Neural progenitor cell (in vitro differentiated cells): ENCODE measurements around the gene CATSPER3. TPM values are rescaled to one million over a fixed set of nuclear protein-coding genes. Genes with fewer than 3 reads are reported as not detected.

ENCODE experiments used
- DNase-seq: peaks from one replicate; pipeline ENCODE4 v3.0.0-alpha.2; 2016; ENCODE audit warnings: low spot score
- H2AFZ ChIP-seq: fragments of 200-600 bp; sonication (generic); replicated peaks from 2 replicates; pipeline ENCODE4 v1.6.1; 2016; ENCODE audit warnings: antibody characterized with exemption
- H3F3A ChIP-seq: fragments of 200-600 bp; sonication (generic); 2 replicates; pipeline ENCODE4 v1.6.1; 2016; ENCODE audit warnings: antibody characterized with exemption, low read depth
- H3K27ac ChIP-seq: fragments of 200-600 bp; sonication (generic); 2 replicates; pipeline ENCODE4 v1.5.1; 2016; ENCODE audit warnings: mild to moderate bottlenecking
- H3K27me3 ChIP-seq: fragments of 200-600 bp; sonication (generic); 2 replicates; pipeline ENCODE4 v1.6.1; 2016; ENCODE audit warnings: mild to moderate bottlenecking, moderate library complexity
- H3K36me3 ChIP-seq: fragments of 200-600 bp; sonication (generic); 2 replicates; pipeline ENCODE4 v1.5.1; 2016
- H3K4me1 ChIP-seq: fragments of 200-600 bp; sonication (generic); 2 replicates; pipeline ENCODE4 v1.6.1; 2016; ENCODE audit warnings: mixed run types
- H3K4me2 ChIP-seq: fragments of 200-600 bp; sonication (generic); 2 replicates; pipeline ENCODE4 v1.6.1; 2016
- H3K4me3 ChIP-seq: fragments of 200-600 bp; sonication (generic); 2 replicates; pipeline ENCODE4 v1.5.1; 2016
- H3K79me2 ChIP-seq: fragments of 200-600 bp; sonication (generic); 2 replicates; pipeline ENCODE4 v1.6.1; 2016; ENCODE audit warnings: low read depth
- H3K9ac ChIP-seq: fragments of 200-600 bp; sonication (generic); 2 replicates; pipeline ENCODE4 v1.6.1; 2016
- H3K9me3 ChIP-seq: fragments of 200-600 bp; sonication (generic); 2 replicates; pipeline ENCODE4 v1.5.1; 2016; ENCODE audit warnings: low read depth
- H4K20me1 ChIP-seq: fragments of 200-600 bp; sonication (generic); 2 replicates; pipeline ENCODE4 v1.6.1; 2016; ENCODE audit warnings: low read depth
- H3K27ac Mint-ChIP-seq: 3 replicates; pipeline ENCODE4 v1.8.0; 2021; ENCODE audit warnings: mixed read lengths
- H3K27me3 Mint-ChIP-seq: 2 replicates; pipeline ENCODE4 v1.8.0; 2022; ENCODE audit warnings: low read depth, mild to moderate bottlenecking, inconsistent platforms, moderate library complexity, mixed read lengths; ENCODE audit not compliant: insufficient read depth
- H3K36me3 Mint-ChIP-seq: 3 replicates; pipeline ENCODE4 v1.8.0; 2021; ENCODE audit warnings: mixed read lengths
- H3K4me1 Mint-ChIP-seq: 3 replicates; pipeline ENCODE4 v1.8.0; 2021; ENCODE audit warnings: mixed read lengths
- H3K4me3 Mint-ChIP-seq: 3 replicates; pipeline ENCODE4 v1.8.0; 2021; ENCODE audit warnings: mild to moderate bottlenecking, moderate library complexity, mixed read lengths
- H3K9me3 Mint-ChIP-seq: 3 replicates; pipeline ENCODE4 v1.8.0; 2020; ENCODE audit warnings: mixed read lengths
- EZH2 ChIP-seq: fragments of 200-600 bp; sonication (generic); IDR thresholded peaks from 2 replicates; pipeline ENCODE4 v1.6.1; 2017; ENCODE audit warnings: antibody characterized with exemption, mild to moderate bottlenecking, moderate library complexity
- EZH2phosphoT487 ChIP-seq: fragments of 200-600 bp; sonication (generic); IDR thresholded peaks from 2 replicates; pipeline ENCODE4 v1.6.1; 2017; ENCODE audit warnings: antibody characterized with exemption
- total RNA-seq: library from RNA; depleted of rRNA; stranded (reverse); fragments of >200 nt; gene quantifications from 2 replicates; pipeline ENCODE4 v1.2.3, GENCODE V29; 2015; ENCODE audit warnings: low replicate concordance
- TF ChIP-seq, protein P1 (sequence below): fragments of 200-600 bp; sonication (generic); IDR thresholded peaks from 2 replicates; pipeline ENCODE4 v1.5.1; 2017; ENCODE audit warnings: antibody characterized with exemption, mild to moderate bottlenecking

Gene CATSPER3
- total RNA-seq, 1 donor from 2014 or later = not detected

DNA sequence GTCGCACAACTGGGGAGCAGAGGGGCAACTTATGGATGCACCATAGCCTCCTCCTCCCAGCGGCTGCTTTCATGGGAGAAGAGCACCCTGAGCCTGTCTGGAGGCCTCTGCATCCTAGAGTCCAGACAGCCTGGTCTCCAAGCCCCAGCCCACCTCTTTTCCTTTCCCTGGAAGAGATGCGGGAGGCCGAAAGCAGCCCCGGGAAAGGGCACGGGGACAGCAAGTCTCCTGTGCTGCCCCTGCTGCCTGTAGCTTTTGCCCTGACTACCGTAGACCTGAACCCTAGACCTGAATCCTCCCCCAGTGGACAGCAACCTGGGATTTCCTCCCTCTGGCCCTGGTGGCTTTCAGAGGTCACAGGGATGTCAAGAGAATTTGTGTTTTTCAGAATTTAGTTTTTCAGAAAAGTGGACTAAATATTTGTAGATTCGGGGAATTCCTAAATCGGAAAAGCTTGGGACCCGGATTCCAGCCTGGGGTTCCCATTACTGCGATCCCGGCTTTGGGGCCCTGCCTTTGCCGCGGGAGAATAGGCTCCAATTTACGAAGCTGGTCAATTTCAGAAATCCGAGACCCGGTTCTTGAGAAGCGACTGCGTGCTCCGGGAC lies 70.6 kb downstream of the CATSPER3 start:
- H3K27me3 ChIP-seq = peaks cover 100% of the 10 kb centered on the region
- Mint-ChIP-seq H3K4me3 (no peak overlapping the region), H3K27me3 (peaks cover 81% of the 10 kb centered on the region), H3K36me3 (no peaks in the 10 kb centered on the region), H3K9me3 (peaks cover 5% of the 10 kb centered on the region), H3K4me1 (peaks cover 16% of the 10 kb centered on the region), H3K27ac (no peak overlapping the region)
- H3K9ac ChIP-seq = no peak overlapping the region
- peak; percentile 38 for DNase-seq
- TF ChIP-seq EZH2phosphoT487 = no peak
- TF ChIP-seq EZH2 = no peak
- TF ChIP-seq, protein P1, sequence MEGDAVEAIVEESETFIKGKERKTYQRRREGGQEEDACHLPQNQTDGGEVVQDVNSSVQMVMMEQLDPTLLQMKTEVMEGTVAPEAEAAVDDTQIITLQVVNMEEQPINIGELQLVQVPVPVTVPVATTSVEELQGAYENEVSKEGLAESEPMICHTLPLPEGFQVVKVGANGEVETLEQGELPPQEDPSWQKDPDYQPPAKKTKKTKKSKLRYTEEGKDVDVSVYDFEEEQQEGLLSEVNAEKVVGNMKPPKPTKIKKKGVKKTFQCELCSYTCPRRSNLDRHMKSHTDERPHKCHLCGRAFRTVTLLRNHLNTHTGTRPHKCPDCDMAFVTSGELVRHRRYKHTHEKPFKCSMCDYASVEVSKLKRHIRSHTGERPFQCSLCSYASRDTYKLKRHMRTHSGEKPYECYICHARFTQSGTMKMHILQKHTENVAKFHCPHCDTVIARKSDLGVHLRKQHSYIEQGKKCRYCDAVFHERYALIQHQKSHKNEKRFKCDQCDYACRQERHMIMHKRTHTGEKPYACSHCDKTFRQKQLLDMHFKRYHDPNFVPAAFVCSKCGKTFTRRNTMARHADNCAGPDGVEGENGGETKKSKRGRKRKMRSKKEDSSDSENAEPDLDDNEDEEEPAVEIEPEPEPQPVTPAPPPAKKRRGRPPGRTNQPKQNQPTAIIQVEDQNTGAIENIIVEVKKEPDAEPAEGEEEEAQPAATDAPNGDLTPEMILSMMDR = no peak
- no peak overlapping the region for H2AFZ ChIP-seq
- no peaks in the 10 kb centered on the region for H3K9me3 ChIP-seq
- no peak overlapping the region for H3K4me2 ChIP-seq
- peaks cover 18% of the 10 kb centered on the region for H3F3A ChIP-seq
- peaks cover 82% of the 10 kb centered on the region for H4K20me1 ChIP-seq
- H3K27ac ChIP-seq = no peak overlapping the region
- H3K4me1 ChIP-seq = peaks cover 18% of the 10 kb centered on the region
- H3K4me3 ChIP-seq = no peak overlapping the region
- H3K36me3 ChIP-seq = no peaks in the 10 kb centered on the region
- no peaks in the 10 kb centered on the region for H3K79me2 ChIP-seq

DNA sequence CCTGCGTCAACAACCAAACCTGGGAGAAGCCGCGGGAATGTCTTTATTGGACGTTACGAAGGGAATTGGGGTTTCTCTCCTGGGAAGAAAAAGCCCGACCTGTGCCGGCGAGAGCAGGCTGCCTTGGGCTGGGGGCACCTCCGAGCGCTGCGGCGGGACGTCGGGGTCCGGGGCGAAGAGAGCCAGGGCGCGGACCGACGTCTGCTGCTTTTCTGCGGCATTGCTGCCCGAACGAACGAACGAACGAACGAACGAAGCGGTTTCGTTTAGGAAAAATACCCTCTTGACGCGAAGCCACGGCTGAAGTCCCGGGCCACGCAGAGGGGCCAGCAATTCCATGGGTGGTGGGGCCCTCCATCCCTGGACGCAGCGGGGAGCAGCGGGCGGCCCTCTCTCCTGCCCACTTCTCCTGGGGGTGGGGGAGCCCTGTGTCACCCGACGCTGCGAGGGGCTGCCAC lies 71.1 kb downstream of the CATSPER3 start:
- H3K27ac ChIP-seq = no peak overlapping the region
- no peak overlapping the region for H2AFZ ChIP-seq
- H3K36me3 Mint-ChIP-seq = no peaks in the 10 kb centered on the region
- H3F3A ChIP-seq = peaks cover 14% of the 10 kb centered on the region
- H3K4me2 ChIP-seq = peak overlapping the region; percentile 77
- peaks cover 15% of the 10 kb centered on the region for H3K4me1 ChIP-seq
- H3K36me3 ChIP-seq = no peaks in the 10 kb centered on the region
- H3K27ac Mint-ChIP-seq = no peak overlapping the region
- peaks cover 15% of the 10 kb centered on the region for H3K4me1 Mint-ChIP-seq
- TF ChIP-seq EZH2phosphoT487 (peak; percentile 90), EZH2 (peak; percentile 93)
- TF ChIP-seq, protein P1 = no peak
- H3K4me3 ChIP-seq = no peak overlapping the region
- H3K27me3 Mint-ChIP-seq = peaks cover 85% of the 10 kb centered on the region
- peak; percentile 46 for DNase-seq
- H3K9ac ChIP-seq = no peak overlapping the region
- H3K4me3 Mint-ChIP-seq = no peak overlapping the region
- peaks cover 79% of the 10 kb centered on the region for H4K20me1 ChIP-seq
- H3K9me3 Mint-ChIP-seq = peaks cover 5% of the 10 kb centered on the region
- no peaks in the 10 kb centered on the region for H3K79me2 ChIP-seq
- H3K9me3 ChIP-seq = no peaks in the 10 kb centered on the region
- H3K27me3 ChIP-seq = peaks cover 100% of the 10 kb centered on the region

DNA sequence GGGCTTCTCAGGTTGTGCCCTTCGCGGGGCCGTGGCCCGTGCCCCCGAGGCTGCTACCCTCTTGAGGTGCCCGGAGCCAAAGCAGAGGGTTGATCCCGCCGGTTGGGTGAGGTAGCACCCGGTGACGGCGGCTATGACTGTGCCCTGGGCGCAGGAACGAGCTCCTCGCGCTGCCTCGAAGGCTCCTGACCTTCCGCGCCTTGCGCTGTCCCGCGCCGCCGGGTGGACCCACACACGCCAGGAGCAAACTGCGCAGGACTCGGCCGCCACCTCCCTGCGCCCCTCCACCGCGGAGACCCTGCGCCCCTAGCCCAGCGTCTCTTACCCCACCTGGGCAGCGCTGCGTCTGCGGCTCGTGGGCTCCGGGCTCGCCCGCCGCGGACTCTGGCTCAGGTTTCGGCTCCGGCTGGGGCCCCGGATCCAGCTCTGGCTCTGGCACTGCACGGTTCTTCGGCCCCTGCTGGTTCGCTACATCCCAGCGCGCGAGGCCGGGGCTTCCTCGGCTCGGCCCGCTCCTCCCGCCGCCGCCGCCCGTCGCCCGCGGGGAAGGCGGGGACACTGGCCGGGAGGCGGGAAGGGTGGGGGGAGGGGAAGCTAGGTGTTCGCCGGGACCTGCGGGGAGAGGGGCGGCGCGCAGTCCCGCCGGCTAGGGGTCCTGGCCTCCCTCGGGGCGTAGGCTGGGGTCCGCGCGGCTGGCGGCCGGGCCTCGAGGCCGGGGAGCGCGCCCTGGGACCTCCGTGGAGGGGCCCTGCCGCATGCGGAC lies 71.7 kb downstream of the CATSPER3 start:
- peaks cover 5% of the 10 kb centered on the region for H3K9me3 Mint-ChIP-seq
- Histone ChIP-seq H3K9me3 (no peaks in the 10 kb centered on the region), H3K36me3 (no peaks in the 10 kb centered on the region), H3K4me1 (peaks cover 15% of the 10 kb centered on the region), H3F3A (peaks cover 8% of the 10 kb centered on the region), H3K4me2 (peak overlapping the region; percentile 77), H3K27me3 (peaks cover 100% of the 10 kb centered on the region), H2AFZ (peak overlapping the region; percentile 71), H3K9ac (no peak overlapping the region), H3K27ac (no peak overlapping the region), H3K4me3 (peak overlapping the region; percentile 37), H4K20me1 (peaks cover 78% of the 10 kb centered on the region), H3K79me2 (no peaks in the 10 kb centered on the region)
- DNase-seq = peak; percentile 67
- no peaks in the 10 kb centered on the region for H3K36me3 Mint-ChIP-seq
- no peak overlapping the region for H3K4me3 Mint-ChIP-seq
- H3K27me3 Mint-ChIP-seq = peaks cover 89% of the 10 kb centered on the region
- no peak overlapping the region for H3K27ac Mint-ChIP-seq
- H3K4me1 Mint-ChIP-seq = peaks cover 13% of the 10 kb centered on the region
- TF ChIP-seq, protein P1 = no peak
- TF ChIP-seq EZH2phosphoT487 (peak; percentile 90), EZH2 (peak; percentile 74)
